ENCODE measurements around the gene FSD1L.

DNA sequence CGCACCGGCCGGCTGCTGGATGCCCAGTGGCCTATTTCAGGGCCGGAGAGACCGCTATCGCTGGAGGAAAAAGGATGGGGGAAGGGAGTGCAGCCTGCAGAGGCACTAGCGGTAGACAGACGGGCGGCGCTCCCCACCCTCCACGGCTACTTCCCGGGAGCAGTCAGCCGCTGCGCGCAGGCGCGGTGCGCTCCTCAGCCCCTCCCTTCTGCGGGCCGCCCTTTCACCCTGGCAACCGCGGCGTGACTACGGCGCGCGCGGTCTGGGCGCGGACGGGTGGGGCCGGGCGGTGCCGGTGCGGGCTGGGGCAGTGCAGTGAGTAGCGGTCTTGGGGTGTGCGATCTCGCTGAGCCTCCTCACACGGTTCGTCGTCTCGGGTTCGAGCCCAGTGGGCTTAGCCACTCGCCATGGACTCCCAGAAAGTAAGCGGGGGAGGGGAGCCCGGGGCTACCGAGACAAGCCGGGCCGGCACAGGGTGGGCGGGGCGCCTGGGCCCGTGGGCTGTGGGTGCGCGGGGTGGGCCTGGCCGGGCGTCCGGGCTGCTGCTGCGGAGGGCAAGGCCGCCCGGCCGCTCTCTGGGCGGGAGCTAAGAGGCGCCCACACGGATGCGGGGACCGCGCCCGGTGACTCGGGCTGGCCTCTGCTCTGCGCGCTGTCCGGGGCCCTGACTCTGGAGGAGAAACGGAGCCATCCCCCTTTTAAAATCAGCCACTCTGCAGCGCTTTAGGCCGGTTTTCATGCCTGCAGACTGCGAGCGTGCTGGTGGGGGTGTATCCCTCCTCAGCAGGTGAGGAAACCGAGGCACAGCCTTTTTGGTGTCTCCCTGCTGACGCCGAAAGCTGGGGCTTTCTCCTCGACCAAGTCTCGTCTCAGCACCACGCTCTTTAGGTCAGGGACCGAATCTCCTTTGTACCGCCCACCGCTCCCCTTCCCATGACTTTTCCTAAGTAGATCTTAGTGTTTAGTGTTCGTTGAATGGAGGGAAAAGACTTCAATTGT is at the start of gene FSD1L:
- TF ChIP-seq, protein P1, sequence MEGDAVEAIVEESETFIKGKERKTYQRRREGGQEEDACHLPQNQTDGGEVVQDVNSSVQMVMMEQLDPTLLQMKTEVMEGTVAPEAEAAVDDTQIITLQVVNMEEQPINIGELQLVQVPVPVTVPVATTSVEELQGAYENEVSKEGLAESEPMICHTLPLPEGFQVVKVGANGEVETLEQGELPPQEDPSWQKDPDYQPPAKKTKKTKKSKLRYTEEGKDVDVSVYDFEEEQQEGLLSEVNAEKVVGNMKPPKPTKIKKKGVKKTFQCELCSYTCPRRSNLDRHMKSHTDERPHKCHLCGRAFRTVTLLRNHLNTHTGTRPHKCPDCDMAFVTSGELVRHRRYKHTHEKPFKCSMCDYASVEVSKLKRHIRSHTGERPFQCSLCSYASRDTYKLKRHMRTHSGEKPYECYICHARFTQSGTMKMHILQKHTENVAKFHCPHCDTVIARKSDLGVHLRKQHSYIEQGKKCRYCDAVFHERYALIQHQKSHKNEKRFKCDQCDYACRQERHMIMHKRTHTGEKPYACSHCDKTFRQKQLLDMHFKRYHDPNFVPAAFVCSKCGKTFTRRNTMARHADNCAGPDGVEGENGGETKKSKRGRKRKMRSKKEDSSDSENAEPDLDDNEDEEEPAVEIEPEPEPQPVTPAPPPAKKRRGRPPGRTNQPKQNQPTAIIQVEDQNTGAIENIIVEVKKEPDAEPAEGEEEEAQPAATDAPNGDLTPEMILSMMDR (conservative IDR thresholded peaks at IDR 0.05; ENCODE audit: low read depth in 2 of 2): peak; percentile 22 to 51; a peak in 3 of 4 replicates
- TF ChIP-seq EZH2 (IDR thresholded peaks at IDR 0.05; ENCODE audit: low read depth, unreplicated experiment) (no peak), POLR2AphosphoS5 (IDR thresholded peaks at IDR 0.05; ENCODE audit: low read depth) (peak; percentile 74; the same call in 1 of the 2 replicates), CREB1 (CRISPR knock-in tag; IDR thresholded peaks at IDR 0.05; ENCODE audit: low read depth) (no peak), REST (IDR thresholded peaks at IDR 0.05; ENCODE audit: unreplicated experiment) (no peak), EZH2phosphoT487 (IDR thresholded peaks at IDR 0.05; ENCODE audit: unreplicated experiment) (no peak), ZNF114 (CRISPR knock-in tag; IDR thresholded peaks at IDR 0.05) (no peak), JUNB (IDR thresholded peaks at IDR 0.05; ENCODE audit: unreplicated experiment) (no peak), ZNF331 (CRISPR knock-in tag; IDR thresholded peaks at IDR 0.05; ENCODE audit: low read depth) (no peak), NANOG (IDR thresholded peaks at IDR 0.05; ENCODE audit: borderline replicate concordance) (no peak), STAT1 (IDR thresholded peaks at IDR 0.05; ENCODE audit: unreplicated experiment) (no peak)
- TF ChIP-seq, protein P2, sequence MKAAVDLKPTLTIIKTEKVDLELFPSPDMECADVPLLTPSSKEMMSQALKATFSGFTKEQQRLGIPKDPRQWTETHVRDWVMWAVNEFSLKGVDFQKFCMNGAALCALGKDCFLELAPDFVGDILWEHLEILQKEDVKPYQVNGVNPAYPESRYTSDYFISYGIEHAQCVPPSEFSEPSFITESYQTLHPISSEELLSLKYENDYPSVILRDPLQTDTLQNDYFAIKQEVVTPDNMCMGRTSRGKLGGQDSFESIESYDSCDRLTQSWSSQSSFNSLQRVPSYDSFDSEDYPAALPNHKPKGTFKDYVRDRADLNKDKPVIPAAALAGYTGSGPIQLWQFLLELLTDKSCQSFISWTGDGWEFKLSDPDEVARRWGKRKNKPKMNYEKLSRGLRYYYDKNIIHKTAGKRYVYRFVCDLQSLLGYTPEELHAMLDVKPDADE (IDR thresholded peaks at IDR 0.05): no peak
